GM23338 (cell line): ENCODE measurements around the gene NELFB. TPM values are rescaled to one million over a fixed set of nuclear protein-coding genes. Genes with fewer than 3 reads are reported as not detected.

Experiments used
- ATAC-seq: fragments of 200-7000 bp; cut with Tn5 transposase; 3 replicates; pipeline ENCODE4 v1.9.1; 2020
- DNase-seq: peaks from one replicate; pipeline ENCODE4 v3.0.0-alpha.2; 2015; ENCODE audit warnings: low spot score
- H2AFZ ChIP-seq: fragments of 200-600 bp; sonication (generic); 2 replicates; pipeline ENCODE4 v1.8.0; 2016; ENCODE audit warnings: antibody characterized with exemption, mild to moderate bottlenecking, moderate library complexity
- H3F3A ChIP-seq: fragments of 200-600 bp; sonication (generic); replicated peaks from 2 replicates; pipeline ENCODE4 v1.8.0; 2017; ENCODE audit warnings: antibody characterized with exemption, mixed run types, low read depth
- H3K27ac ChIP-seq: fragments of 200-600 bp; sonication (generic); 2 replicates; pipeline ENCODE4 v1.6.1; 2016; ENCODE audit warnings: low read depth
- H3K27me3 ChIP-seq: fragments of 200-600 bp; sonication (generic); 2 replicates; pipeline ENCODE4 v1.8.0; 2016; ENCODE audit warnings: mild to moderate bottlenecking, mixed run types, moderate library complexity; ENCODE audit not compliant: insufficient read depth
- H3K36me3 ChIP-seq: fragments of 200-600 bp; sonication (generic); 2 replicates; pipeline ENCODE4 v1.8.0; 2016; ENCODE audit warnings: mild to moderate bottlenecking; ENCODE audit not compliant: insufficient read depth
- H3K4me1 ChIP-seq: fragments of 200-600 bp; sonication (generic); 2 replicates; pipeline ENCODE4 v1.8.0; 2016; ENCODE audit warnings: mild to moderate bottlenecking, moderate library complexity; ENCODE audit not compliant: insufficient read depth
- H3K4me2 ChIP-seq: fragments of 200-600 bp; sonication (generic); 2 replicates; pipeline ENCODE4 v1.7.1; 2017; ENCODE audit warnings: mixed run types
- H3K4me3 ChIP-seq: fragments of 200-600 bp; sonication (generic); 2 replicates; pipeline ENCODE4 v1.6.1; 2016; ENCODE audit warnings: mixed run types
- H3K79me2 ChIP-seq: fragments of 200-600 bp; sonication (generic); replicated peaks from 2 replicates; pipeline ENCODE4 v1.8.0; 2017; ENCODE audit warnings: mild to moderate bottlenecking; ENCODE audit not compliant: insufficient read depth
- H3K9me2 ChIP-seq: fragments of 200-600 bp; sonication (generic); 2 replicates; pipeline ENCODE4 v1.8.0; 2017; ENCODE audit not compliant: insufficient read depth
- H4K20me1 ChIP-seq: fragments of 200-600 bp; sonication (generic); replicated peaks from 2 replicates; pipeline ENCODE4 v1.8.0; 2017; ENCODE audit warnings: mild to moderate bottlenecking; ENCODE audit not compliant: insufficient read depth
- H3K27ac Mint-ChIP-seq: 2 replicates; pipeline ENCODE4 v1.8.0; 2020; ENCODE audit warnings: inconsistent platforms, mild to moderate bottlenecking, moderate library complexity, mixed read lengths
- H3K27me3 Mint-ChIP-seq: 3 replicates; pipeline ENCODE4 v1.8.0; 2022; ENCODE audit warnings: low read depth, mild to moderate bottlenecking, moderate library complexity, mixed read lengths, inconsistent platforms; ENCODE audit not compliant: insufficient read depth, poor library complexity
- H3K36me3 Mint-ChIP-seq: 3 replicates; pipeline ENCODE4 v1.8.0; 2021; ENCODE audit warnings: low read depth, mild to moderate bottlenecking, inconsistent platforms, moderate library complexity, mixed read lengths
- H3K4me1 Mint-ChIP-seq: 3 replicates; pipeline ENCODE4 v1.8.0; 2020; ENCODE audit warnings: mild to moderate bottlenecking, inconsistent platforms, mixed read lengths
- H3K4me3 Mint-ChIP-seq: 3 replicates; pipeline ENCODE4 v1.8.0; 2021; ENCODE audit warnings: moderate library complexity, mild to moderate bottlenecking, inconsistent platforms, mixed read lengths
- H3K9me3 Mint-ChIP-seq: 3 replicates; pipeline ENCODE4 v1.8.0; 2020; ENCODE audit warnings: moderate library complexity, mild to moderate bottlenecking, inconsistent platforms, mixed read lengths
- CREB1 ChIP-seq: fragments of 250-450 bp; sonication (Bioruptor Pico); IDR thresholded peaks from 2 replicates; pipeline ENCODE4 v1.5.0; 2020; ENCODE audit warnings: low read depth, mild to moderate bottlenecking, moderate library complexity
- EZH2phosphoT487 ChIP-seq: fragments of 200-600 bp; sonication (generic); IDR thresholded peaks from one replicate; pipeline ENCODE4 v1.8.1; 2018; ENCODE audit warnings: antibody characterized with exemption; ENCODE audit not compliant: unreplicated experiment
- NANOG ChIP-seq: IDR thresholded peaks from 2 replicates; pipeline ENCODE4 v1.6.1; 2016; ENCODE audit warnings: antibody characterized with exemption, borderline replicate concordance
- ZNF114 ChIP-seq: fragments of 250-450 bp; sonication (Bioruptor Pico); IDR thresholded peaks from 2 replicates; pipeline ENCODE4 v1.5.0; 2020; ENCODE audit warnings: mild to moderate bottlenecking, moderate library complexity
- ZNF331 ChIP-seq: fragments of 250-450 bp; sonication (Bioruptor Pico); IDR thresholded peaks from 2 replicates; pipeline ENCODE4 v1.5.0; 2020; ENCODE audit warnings: low read depth, mild to moderate bottlenecking, moderate library complexity
- polyA plus RNA-seq: library from polyadenylated mRNA; unstranded; fragments of >200 nt; fragmentation: Nextera tagmentation; extraction: Ambion mirVana; gene quantifications from 2 replicates; pipeline ENCODE4 v1.2.1, GENCODE V29; 2016
- total RNA-seq: library from RNA; depleted of rRNA; stranded (reverse); fragments of >200 nt; shearing (Covaris generic); gene quantifications from 2 replicates; pipeline ENCODE4 v1.2.3, GENCODE V29; 2014
- TF ChIP-seq, protein P1 (sequence below): fragments of 250-450 bp; sonication (Bioruptor Pico); IDR thresholded peaks from 2 replicates; pipeline ENCODE4 v1.5.0; 2020; ENCODE audit warnings: mild to moderate bottlenecking, moderate library complexity
- TF ChIP-seq, protein P2 (sequence below): IDR thresholded peaks from 2 replicates; pipeline ENCODE4 v1.6.1; 2016; ENCODE audit warnings: antibody characterized with exemption
- TF ChIP-seq, protein P3 (sequence below): IDR thresholded peaks from one replicate; pipeline ENCODE4 v1.6.1; 2018; ENCODE audit warnings: antibody characterized with exemption; ENCODE audit not compliant: unreplicated experiment

Gene NELFB
- total and polyA plus RNA-seq, 2 experiments from 2014 or later = 30.0 to 97.3 TPM

DNA sequence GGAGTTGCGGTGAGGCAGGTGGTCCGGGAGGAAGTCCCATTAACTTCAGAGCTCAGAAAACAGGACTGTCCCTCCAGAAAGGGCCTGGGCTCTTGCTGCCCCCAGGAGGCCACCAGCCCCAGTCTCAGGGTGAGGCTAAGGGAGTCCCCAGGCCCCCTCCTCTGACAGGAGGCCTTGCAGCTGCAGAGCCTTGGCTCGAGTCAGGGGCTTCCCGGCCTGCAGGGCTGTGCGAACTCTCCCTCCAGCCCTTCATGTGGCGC is 7.3 kb upstream of the NELFB start (continued):
- TF ChIP-seq, protein P1, sequence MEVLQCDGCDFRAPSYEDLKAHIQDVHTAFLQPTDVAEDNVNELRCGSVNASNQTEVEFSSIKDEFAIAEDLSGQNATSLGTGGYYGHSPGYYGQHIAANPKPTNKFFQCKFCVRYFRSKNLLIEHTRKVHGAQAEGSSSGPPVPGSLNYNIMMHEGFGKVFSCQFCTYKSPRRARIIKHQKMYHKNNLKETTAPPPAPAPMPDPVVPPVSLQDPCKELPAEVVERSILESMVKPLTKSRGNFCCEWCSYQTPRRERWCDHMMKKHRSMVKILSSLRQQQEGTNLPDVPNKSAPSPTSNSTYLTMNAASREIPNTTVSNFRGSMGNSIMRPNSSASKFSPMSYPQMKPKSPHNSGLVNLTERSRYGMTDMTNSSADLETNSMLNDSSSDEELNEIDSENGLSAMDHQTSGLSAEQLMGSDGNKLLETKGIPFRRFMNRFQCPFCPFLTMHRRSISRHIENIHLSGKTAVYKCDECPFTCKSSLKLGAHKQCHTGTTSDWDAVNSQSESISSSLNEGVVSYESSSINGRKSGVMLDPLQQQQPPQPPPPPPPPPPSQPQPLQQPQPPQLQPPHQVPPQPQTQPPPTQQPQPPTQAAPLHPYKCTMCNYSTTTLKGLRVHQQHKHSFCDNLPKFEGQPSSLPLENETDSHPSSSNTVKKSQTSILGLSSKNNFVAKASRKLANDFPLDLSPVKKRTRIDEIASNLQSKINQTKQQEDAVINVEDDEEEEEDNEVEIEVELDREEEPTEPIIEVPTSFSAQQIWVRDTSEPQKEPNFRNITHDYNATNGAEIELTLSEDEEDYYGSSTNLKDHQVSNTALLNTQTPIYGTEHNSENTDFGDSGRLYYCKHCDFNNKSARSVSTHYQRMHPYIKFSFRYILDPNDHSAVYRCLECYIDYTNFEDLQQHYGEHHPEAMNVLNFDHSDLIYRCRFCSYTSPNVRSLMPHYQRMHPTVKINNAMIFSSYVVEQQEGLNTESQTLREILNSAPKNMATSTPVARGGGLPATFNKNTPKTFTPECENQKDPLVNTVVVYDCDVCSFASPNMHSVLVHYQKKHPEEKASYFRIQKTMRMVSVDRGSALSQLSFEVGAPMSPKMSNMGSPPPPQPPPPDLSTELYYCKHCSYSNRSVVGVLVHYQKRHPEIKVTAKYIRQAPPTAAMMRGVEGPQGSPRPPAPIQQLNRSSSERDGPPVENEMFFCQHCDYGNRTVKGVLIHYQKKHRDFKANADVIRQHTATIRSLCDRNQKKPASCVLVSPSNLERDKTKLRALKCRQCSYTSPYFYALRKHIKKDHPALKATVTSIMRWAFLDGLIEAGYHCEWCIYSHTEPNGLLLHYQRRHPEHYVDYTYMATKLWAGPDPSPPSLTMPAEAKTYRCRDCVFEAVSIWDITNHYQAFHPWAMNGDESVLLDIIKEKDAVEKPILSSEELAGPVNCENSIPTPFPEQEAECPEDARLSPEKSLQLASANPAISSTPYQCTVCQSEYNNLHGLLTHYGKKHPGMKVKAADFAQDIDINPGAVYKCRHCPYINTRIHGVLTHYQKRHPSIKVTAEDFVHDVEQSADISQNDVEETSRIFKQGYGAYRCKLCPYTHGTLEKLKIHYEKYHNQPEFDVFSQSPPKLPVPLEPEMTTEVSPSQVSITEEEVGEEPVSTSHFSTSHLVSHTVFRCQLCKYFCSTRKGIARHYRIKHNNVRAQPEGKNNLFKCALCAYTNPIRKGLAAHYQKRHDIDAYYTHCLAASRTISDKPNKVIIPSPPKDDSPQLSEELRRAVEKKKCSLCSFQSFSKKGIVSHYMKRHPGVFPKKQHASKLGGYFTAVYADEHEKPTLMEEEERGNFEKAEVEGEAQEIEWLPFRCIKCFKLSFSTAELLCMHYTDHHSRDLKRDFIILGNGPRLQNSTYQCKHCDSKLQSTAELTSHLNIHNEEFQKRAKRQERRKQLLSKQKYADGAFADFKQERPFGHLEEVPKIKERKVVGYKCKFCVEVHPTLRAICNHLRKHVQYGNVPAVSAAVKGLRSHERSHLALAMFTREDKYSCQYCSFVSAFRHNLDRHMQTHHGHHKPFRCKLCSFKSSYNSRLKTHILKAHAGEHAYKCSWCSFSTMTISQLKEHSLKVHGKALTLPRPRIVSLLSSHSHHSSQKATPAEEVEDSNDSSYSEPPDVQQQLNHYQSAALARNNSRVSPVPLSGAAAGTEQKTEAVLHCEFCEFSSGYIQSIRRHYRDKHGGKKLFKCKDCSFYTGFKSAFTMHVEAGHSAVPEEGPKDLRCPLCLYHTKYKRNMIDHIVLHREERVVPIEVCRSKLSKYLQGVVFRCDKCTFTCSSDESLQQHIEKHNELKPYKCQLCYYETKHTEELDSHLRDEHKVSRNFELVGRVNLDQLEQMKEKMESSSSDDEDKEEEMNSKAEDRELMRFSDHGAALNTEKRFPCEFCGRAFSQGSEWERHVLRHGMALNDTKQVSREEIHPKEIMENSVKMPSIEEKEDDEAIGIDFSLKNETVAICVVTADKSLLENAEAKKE (CRISPR knock-in tag) = no peak

DNA sequence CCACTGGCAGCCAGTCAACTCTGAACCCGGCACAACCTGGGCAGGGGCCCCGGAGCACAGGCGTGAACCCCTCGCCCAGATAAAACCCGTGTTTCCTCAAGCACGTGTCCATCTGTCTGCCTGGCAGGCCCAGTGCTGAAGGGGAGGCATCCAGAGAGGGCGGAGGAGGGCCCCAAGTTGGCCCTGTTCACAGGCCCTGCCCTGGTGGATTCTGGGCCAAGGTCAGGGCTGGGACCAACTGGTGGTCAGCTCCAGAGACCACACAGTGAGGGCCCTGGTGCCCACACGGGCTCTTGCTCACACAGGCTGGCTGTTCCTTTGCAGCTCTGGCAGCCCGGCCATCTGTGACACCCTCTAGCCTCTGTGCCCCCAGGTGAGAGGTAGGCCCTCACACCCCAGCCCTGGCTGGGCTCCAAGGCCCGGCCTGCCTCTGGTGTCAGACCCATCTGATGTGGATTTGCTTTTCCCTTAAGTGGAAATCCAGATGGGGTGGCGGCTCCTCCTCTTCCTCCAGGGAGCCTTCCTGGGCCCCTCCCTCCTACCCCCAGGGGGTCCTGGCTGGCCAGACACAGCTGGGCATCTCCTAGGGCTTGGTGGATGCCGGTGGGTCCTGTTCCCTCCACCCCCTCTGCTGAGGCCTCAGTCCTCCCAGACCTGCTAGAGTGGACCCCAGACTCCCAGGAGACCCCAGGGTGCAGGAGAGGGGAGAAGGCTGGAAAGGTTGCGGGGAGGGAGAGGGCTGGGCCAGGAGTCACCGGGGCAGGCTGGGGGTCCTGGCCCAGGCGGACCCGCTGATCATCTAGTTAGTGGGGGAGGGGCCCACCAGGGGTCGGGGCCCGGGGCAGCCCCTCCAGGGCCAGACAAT is 4.6 kb upstream of the NELFB start:
- Histone ChIP-seq H3F3A (peaks cover 5% of the 10 kb centered on the region), H3K27ac (no peak overlapping the region), H3K4me1 (peaks cover 8% of the 10 kb centered on the region; the same call in 1 of the 2 replicates), H3K36me3 (no peaks in the 10 kb centered on the region), H2AFZ (no peak overlapping the region), H4K20me1 (no peaks in the 10 kb centered on the region), H3K4me2 (no peak overlapping the region), H3K27me3 (peaks cover 4% of the 10 kb centered on the region; the same call in 1 of the 2 replicates), H3K9me2 (no peaks in the 10 kb centered on the region), H3K79me2 (peaks cover 1% of the 10 kb centered on the region), H3K4me3 (no peak overlapping the region)
- TF ChIP-seq ZNF114 (no peak), NANOG (no peak)
- DNase-seq = no peak
- H3K4me3 Mint-ChIP-seq = no peak overlapping the region
- no peaks in the 10 kb centered on the region for H3K9me3 Mint-ChIP-seq
- peaks cover 17% of the 10 kb centered on the region for H3K27me3 Mint-ChIP-seq
- H3K27ac Mint-ChIP-seq = no peak overlapping the region
- no peaks in the 10 kb centered on the region for H3K36me3 Mint-ChIP-seq
- ATAC-seq = no peak
- H3K4me1 Mint-ChIP-seq = peaks cover 12% of the 10 kb centered on the region

DNA sequence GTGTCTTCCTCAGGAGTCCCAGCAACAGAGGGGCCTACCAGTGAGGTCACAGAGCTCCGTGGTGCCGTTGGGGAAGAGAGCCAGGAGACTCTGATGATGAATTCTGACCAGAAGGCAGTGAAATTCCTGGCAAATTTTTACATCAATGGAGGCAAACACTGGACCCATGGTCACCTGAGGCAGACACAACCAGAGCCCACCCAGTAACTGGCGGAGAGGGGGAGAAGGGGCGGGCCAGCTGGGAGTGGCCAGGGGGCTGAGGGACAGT is 4.0 kb upstream of the NELFB start, which contains the start of gene STPG3:
STPG3 (plus strand) TSS at position 93 of the 268 bp plus-strand sequence; CDS start at position 94, 1 bp downstream.
- Histone ChIP-seq H3K4me1 (peaks cover 11% of the 10 kb centered on the region; the same call in 1 of the 2 replicates), H3K27me3 (peaks cover 4% of the 10 kb centered on the region; the same call in 1 of the 2 replicates), H3K4me2 (no peak within 1 kb of the TSS), H2AFZ (no peak within 1 kb of the TSS), H3K27ac (no peak within 1 kb of the TSS), H3K79me2 (peaks cover 7% of the 10 kb centered on the region), H3K4me3 (no peak within 1 kb of the TSS), H3F3A (peaks cover 5% of the 10 kb centered on the region), H4K20me1 (no peaks in the 10 kb centered on the region; the same call in 1 of the 2 replicates), H3K36me3 (no peaks in the 10 kb centered on the region), H3K9me2 (no peaks in the 10 kb centered on the region)
- Mint-ChIP-seq H3K4me1 (peaks cover 11% of the 10 kb centered on the region), H3K9me3 (no peaks in the 10 kb centered on the region), H3K4me3 (no peak within 1 kb of the TSS), H3K27me3 (peaks cover 17% of the 10 kb centered on the region), H3K27ac (no peak within 1 kb of the TSS), H3K36me3 (no peaks in the 10 kb centered on the region)
- no peak for DNase-seq
- ATAC-seq = no peak
- TF ChIP-seq ZNF331 (CRISPR knock-in tag) = no peak
- TF ChIP-seq, protein P2, sequence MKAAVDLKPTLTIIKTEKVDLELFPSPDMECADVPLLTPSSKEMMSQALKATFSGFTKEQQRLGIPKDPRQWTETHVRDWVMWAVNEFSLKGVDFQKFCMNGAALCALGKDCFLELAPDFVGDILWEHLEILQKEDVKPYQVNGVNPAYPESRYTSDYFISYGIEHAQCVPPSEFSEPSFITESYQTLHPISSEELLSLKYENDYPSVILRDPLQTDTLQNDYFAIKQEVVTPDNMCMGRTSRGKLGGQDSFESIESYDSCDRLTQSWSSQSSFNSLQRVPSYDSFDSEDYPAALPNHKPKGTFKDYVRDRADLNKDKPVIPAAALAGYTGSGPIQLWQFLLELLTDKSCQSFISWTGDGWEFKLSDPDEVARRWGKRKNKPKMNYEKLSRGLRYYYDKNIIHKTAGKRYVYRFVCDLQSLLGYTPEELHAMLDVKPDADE = no peak
- TF ChIP-seq, protein P3, sequence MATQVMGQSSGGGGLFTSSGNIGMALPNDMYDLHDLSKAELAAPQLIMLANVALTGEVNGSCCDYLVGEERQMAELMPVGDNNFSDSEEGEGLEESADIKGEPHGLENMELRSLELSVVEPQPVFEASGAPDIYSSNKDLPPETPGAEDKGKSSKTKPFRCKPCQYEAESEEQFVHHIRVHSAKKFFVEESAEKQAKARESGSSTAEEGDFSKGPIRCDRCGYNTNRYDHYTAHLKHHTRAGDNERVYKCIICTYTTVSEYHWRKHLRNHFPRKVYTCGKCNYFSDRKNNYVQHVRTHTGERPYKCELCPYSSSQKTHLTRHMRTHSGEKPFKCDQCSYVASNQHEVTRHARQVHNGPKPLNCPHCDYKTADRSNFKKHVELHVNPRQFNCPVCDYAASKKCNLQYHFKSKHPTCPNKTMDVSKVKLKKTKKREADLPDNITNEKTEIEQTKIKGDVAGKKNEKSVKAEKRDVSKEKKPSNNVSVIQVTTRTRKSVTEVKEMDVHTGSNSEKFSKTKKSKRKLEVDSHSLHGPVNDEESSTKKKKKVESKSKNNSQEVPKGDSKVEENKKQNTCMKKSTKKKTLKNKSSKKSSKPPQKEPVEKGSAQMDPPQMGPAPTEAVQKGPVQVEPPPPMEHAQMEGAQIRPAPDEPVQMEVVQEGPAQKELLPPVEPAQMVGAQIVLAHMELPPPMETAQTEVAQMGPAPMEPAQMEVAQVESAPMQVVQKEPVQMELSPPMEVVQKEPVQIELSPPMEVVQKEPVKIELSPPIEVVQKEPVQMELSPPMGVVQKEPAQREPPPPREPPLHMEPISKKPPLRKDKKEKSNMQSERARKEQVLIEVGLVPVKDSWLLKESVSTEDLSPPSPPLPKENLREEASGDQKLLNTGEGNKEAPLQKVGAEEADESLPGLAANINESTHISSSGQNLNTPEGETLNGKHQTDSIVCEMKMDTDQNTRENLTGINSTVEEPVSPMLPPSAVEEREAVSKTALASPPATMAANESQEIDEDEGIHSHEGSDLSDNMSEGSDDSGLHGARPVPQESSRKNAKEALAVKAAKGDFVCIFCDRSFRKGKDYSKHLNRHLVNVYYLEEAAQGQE = no peak
- no peak for TF ChIP-seq EZH2phosphoT487
- TF ChIP-seq CREB1 (CRISPR knock-in tag) = no peak
- TF ChIP-seq NANOG = no peak
